Stomach (tissue), 4 donors: Measurements from ENCODE around the gene GAB1.
A peak's percentile ranks its signal among the peaks of the same experiment; 100 is the strongest.

Source experiments
- EP300 ChIP-seq: sonication (generic); formaldehyde crosslinking; IDR thresholded peaks from one replicate; pipeline ENCODE4 v1.6.1; 2017; ENCODE audit warnings: antibody characterized with exemption
- POLR2A ChIP-seq, 4 donors: fragments of 450-650 bp; IDR thresholded peaks; one replicate each; pipeline ENCODE4 v1.6.1; 2016; ENCODE audit warnings: antibody characterized with exemption in 4 of 4, control low read depth in 2 of 4, mild to moderate bottlenecking in 1 of 4, moderate library complexity in 1 of 4
- POLR2AphosphoS5 ChIP-seq, 3 donors: sonication (generic); formaldehyde crosslinking; IDR thresholded peaks; one replicate each; pipeline ENCODE4 v1.6.1; 2016; ENCODE audit warnings: antibody characterized with exemption in 3 of 3
- TF ChIP-seq, protein P1 (sequence below), 7 experiments: fragments of 450-650 bp in 4 of 7; fragments of 200-600 bp in 3 of 7; sonication (generic) in 3 of 7; IDR thresholded peaks; one replicate each; pipeline ENCODE4 v1.5.1; 2016 to 2019; ENCODE audit warnings: antibody characterized with exemption in 7 of 7, control low read depth in 2 of 7, mild to moderate bottlenecking in 1 of 7

DNA sequence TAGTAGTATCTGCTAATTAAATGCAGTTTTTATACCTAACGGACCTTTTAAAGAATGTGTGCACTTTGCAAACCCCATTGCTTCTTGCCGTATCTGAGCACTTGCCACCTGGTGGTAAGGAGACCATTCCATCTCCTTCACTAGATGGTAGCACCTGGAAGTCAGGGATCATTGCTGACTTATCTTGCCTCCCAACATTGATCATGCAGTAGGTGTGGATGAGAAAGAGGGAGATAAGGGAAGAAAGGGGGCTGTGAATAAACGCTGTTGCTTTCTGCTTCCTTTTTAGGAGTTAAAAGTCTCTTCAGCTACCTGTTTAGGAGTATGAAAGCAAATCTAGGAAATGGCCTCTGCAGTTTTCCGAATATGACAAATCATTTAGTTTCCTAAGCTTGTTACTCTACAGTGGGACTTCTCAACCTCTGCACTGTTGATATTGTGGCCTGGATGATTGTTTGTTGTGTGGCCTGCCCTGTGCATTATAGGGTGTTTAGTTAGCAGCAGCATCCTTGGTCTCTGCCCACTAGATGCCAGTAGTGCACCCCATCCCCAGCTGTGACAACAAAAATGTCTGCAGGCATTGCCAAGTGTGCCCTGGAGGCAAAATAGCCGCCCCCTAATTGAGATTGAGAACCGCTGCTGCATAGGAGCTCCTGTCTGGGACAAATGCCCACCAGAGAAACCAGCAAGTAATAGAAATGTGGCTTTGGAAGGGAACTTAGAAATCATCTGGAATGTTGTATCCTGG, 38.8 kb downstream of the GAB1 start:
- TF ChIP-seq, protein P1, sequence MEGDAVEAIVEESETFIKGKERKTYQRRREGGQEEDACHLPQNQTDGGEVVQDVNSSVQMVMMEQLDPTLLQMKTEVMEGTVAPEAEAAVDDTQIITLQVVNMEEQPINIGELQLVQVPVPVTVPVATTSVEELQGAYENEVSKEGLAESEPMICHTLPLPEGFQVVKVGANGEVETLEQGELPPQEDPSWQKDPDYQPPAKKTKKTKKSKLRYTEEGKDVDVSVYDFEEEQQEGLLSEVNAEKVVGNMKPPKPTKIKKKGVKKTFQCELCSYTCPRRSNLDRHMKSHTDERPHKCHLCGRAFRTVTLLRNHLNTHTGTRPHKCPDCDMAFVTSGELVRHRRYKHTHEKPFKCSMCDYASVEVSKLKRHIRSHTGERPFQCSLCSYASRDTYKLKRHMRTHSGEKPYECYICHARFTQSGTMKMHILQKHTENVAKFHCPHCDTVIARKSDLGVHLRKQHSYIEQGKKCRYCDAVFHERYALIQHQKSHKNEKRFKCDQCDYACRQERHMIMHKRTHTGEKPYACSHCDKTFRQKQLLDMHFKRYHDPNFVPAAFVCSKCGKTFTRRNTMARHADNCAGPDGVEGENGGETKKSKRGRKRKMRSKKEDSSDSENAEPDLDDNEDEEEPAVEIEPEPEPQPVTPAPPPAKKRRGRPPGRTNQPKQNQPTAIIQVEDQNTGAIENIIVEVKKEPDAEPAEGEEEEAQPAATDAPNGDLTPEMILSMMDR (IDR thresholded peaks at IDR 0.05): peak in 3 of 7 experiments; percentile 5 to 30 (median 17)
- TF ChIP-seq POLR2A (IDR thresholded peaks at IDR 0.05) (no peak), POLR2AphosphoS5 (IDR thresholded peaks at IDR 0.05) (no peak), EP300 (no peak)
